WTC11 (cell line): ENCODE data around the gene CDK2AP2. TPM values are rescaled to one million over a fixed set of nuclear protein-coding genes. Genes with fewer than 3 reads are reported as not detected.

Source experiments
- ATAC-seq: fragments of 200-7000 bp; cut with Tn5 transposase; 2 replicates; pipeline ENCODE4 v1.10.0; 2021; ENCODE audit warnings: mild to moderate bottlenecking, moderate library complexity
- CTCF ChIA-PET: fragments of 300-600 bp; sonication (Branson Sonifier 250); formaldehyde crosslinking; loops from one replicate; lab custom pipeline; 2021; ENCODE audit warnings: antibody characterized with exemption; lab: Charles Lee
- POLR2A ChIA-PET: fragments of 350-600 bp; sonication (Branson Sonifier 250); formaldehyde crosslinking; loops from one replicate; lab custom pipeline; 2021; ENCODE audit warnings: antibody characterized with exemption; lab: Charles Lee
- DNase-seq: peaks from one replicate; pipeline ENCODE4 v3.0.0; 2021; ENCODE audit warnings: low spot score
- H3K27ac Mint-ChIP-seq: 2 replicates; pipeline ENCODE4 v1.8.0; 2021; ENCODE audit warnings: mixed read lengths
- H3K27me3 Mint-ChIP-seq: 2 replicates; pipeline ENCODE4 v1.8.0; 2021; ENCODE audit warnings: low read depth, mild to moderate bottlenecking, moderate library complexity, mixed read lengths
- H3K36me3 Mint-ChIP-seq: 2 replicates; pipeline ENCODE4 v1.8.0; 2021; ENCODE audit warnings: mixed read lengths
- H3K4me1 Mint-ChIP-seq: 2 replicates; pipeline ENCODE4 v1.8.0; 2022; ENCODE audit warnings: mixed read lengths
- H3K4me3 Mint-ChIP-seq: 2 replicates; pipeline ENCODE4 v1.8.0; 2021; ENCODE audit warnings: mild to moderate bottlenecking, moderate library complexity, mixed read lengths
- H3K9me3 Mint-ChIP-seq: 2 replicates; pipeline ENCODE4 v1.8.0; 2021; ENCODE audit warnings: mixed read lengths
- ATF6 ChIP-seq: sonication (generic); formaldehyde crosslinking; IDR thresholded peaks from 2 replicates; pipeline ENCODE4 v1.8.1; 2023; ENCODE audit warnings: mild to moderate bottlenecking, missing genetic modification reagents
- CREB1 ChIP-seq: sonication (generic); formaldehyde crosslinking; IDR thresholded peaks from 2 replicates; pipeline ENCODE4 v1.8.0; 2023; ENCODE audit warnings: mild to moderate bottlenecking, missing genetic modification reagents
- CREM ChIP-seq: sonication (generic); formaldehyde crosslinking; IDR thresholded peaks from 2 replicates; pipeline ENCODE4 v1.8.1; 2022; ENCODE audit warnings: mild to moderate bottlenecking, missing genetic modification reagents, moderate library complexity
- EMX1 ChIP-seq: fragments of 250-450 bp; sonication (Bioruptor Pico); IDR thresholded peaks from 2 replicates; pipeline ENCODE4 v1.8.0; 2021; ENCODE audit warnings: mild to moderate bottlenecking
- ESRRA ChIP-seq: sonication (generic); formaldehyde crosslinking; IDR thresholded peaks from 2 replicates; pipeline ENCODE4 v1.8.1; 2022; ENCODE audit warnings: mild to moderate bottlenecking, missing genetic modification reagents, borderline replicate concordance
- ETV6 ChIP-seq: sonication (generic); formaldehyde crosslinking; IDR thresholded peaks from 2 replicates; pipeline ENCODE4 v1.8.1; 2022; ENCODE audit warnings: mild to moderate bottlenecking, missing genetic modification reagents
- FOXK1 ChIP-seq: sonication (generic); formaldehyde crosslinking; IDR thresholded peaks from 2 replicates; pipeline ENCODE4 v1.8.0; 2022; ENCODE audit warnings: mild to moderate bottlenecking, moderate library complexity, missing genetic modification reagents
- FOXP1 ChIP-seq: sonication (generic); formaldehyde crosslinking; IDR thresholded peaks from 2 replicates; pipeline ENCODE4 v1.8.0; 2022; ENCODE audit warnings: missing genetic modification reagents, mild to moderate bottlenecking, moderate library complexity, borderline replicate concordance
- GABPB1 ChIP-seq: sonication (generic); formaldehyde crosslinking; IDR thresholded peaks from 2 replicates; pipeline ENCODE4 v1.8.1; 2023; ENCODE audit warnings: mild to moderate bottlenecking, missing genetic modification reagents
- JAZF1 ChIP-seq: fragments of 250-450 bp; sonication (Bioruptor Pico); IDR thresholded peaks from 2 replicates; pipeline ENCODE4 v1.9.0; 2021; ENCODE audit warnings: moderate library complexity, mild to moderate bottlenecking, inconsistent platforms
- KAT7 ChIP-seq: sonication (generic); formaldehyde crosslinking; IDR thresholded peaks from 2 replicates; pipeline ENCODE4 v1.8.1; 2023; ENCODE audit warnings: missing genetic modification reagents, mild to moderate bottlenecking, borderline replicate concordance
- MYBL2 ChIP-seq: sonication (generic); formaldehyde crosslinking; IDR thresholded peaks from 2 replicates; pipeline ENCODE4 v1.8.1; 2023; ENCODE audit warnings: mild to moderate bottlenecking, moderate library complexity, missing genetic modification reagents
- NFATC4 ChIP-seq: fragments of 250-450 bp; sonication (Bioruptor Pico); IDR thresholded peaks from 2 replicates; pipeline ENCODE4 v1.9.0; 2021; ENCODE audit warnings: mild to moderate bottlenecking
- OVOL2 ChIP-seq: fragments of 250-450 bp; sonication (Bioruptor Pico); IDR thresholded peaks from 2 replicates; pipeline ENCODE4 v1.9.0; 2021; ENCODE audit warnings: mild to moderate bottlenecking, borderline replicate concordance
- RORB ChIP-seq: fragments of 250-450 bp; sonication (Bioruptor Pico); IDR thresholded peaks from 2 replicates; pipeline ENCODE4 v1.9.0; 2021; ENCODE audit warnings: mild to moderate bottlenecking
- STAT6 ChIP-seq: sonication (generic); formaldehyde crosslinking; conservative IDR thresholded peaks from 2 replicates; pipeline ENCODE4 v1.8.1; 2023; ENCODE audit warnings: mild to moderate bottlenecking, low read depth, missing genetic modification reagents, moderate library complexity
- USF2 ChIP-seq: sonication (generic); formaldehyde crosslinking; IDR thresholded peaks from 2 replicates; pipeline ENCODE4 v1.8.1; 2023; ENCODE audit warnings: mild to moderate bottlenecking, missing genetic modification reagents, moderate library complexity
- ZNF121 ChIP-seq: sonication (generic); formaldehyde crosslinking; IDR thresholded peaks from 2 replicates; pipeline ENCODE4 v1.8.0; 2023; ENCODE audit warnings: missing genetic modification reagents
- ZNF263 ChIP-seq: sonication (generic); formaldehyde crosslinking; IDR thresholded peaks from 2 replicates; pipeline ENCODE4 v1.8.1; 2022; ENCODE audit warnings: low read depth, mild to moderate bottlenecking, moderate library complexity, missing genetic modification reagents
- ZNF396 ChIP-seq: fragments of 250-450 bp; sonication (Bioruptor Pico); IDR thresholded peaks from 2 replicates; pipeline ENCODE4 v1.8.0; 2021; ENCODE audit warnings: mild to moderate bottlenecking, moderate library complexity, borderline replicate concordance
- ZNF423 ChIP-seq: fragments of 250-450 bp; sonication (Bioruptor Pico); IDR thresholded peaks from 2 replicates; pipeline ENCODE4 v2.1.2; 2022; ENCODE audit warnings: mild to moderate bottlenecking, moderate library complexity
- total RNA-seq: library from RNA; stranded (reverse); gene quantifications from 3 replicates; pipeline ENCODE4 v1.2.3, GENCODE V29; 2021
- TF ChIP-seq, protein P1 (sequence below): sonication (generic); formaldehyde crosslinking; IDR thresholded peaks from 2 replicates; pipeline ENCODE4 v1.8.1; 2023; ENCODE audit warnings: mild to moderate bottlenecking, missing genetic modification reagents
- TF ChIP-seq, protein P2 (sequence below): sonication (generic); formaldehyde crosslinking; IDR thresholded peaks from 2 replicates; pipeline ENCODE4 v1.8.0; 2023; ENCODE audit warnings: mild to moderate bottlenecking, missing genetic modification reagents
- TF ChIP-seq, protein P3 (sequence below): sonication (generic); formaldehyde crosslinking; IDR thresholded peaks from 2 replicates; pipeline ENCODE4 v1.8.1; 2022; ENCODE audit warnings: mild to moderate bottlenecking, missing genetic modification reagents, moderate library complexity, borderline replicate concordance
- TF ChIP-seq, protein P4 (sequence below): sonication (generic); formaldehyde crosslinking; IDR thresholded peaks from 2 replicates; pipeline ENCODE4 v1.8.1; 2022; ENCODE audit warnings: mild to moderate bottlenecking, moderate library complexity, missing genetic modification reagents
- TF ChIP-seq, protein P5 (sequence below): sonication (generic); formaldehyde crosslinking; IDR thresholded peaks from 2 replicates; pipeline ENCODE4 v1.8.0; 2022; ENCODE audit warnings: mild to moderate bottlenecking, missing genetic modification reagents

CDK2AP2 gene
- total RNA-seq, 1 experiment from 2014 or later: 53.1 TPM

DNA sequence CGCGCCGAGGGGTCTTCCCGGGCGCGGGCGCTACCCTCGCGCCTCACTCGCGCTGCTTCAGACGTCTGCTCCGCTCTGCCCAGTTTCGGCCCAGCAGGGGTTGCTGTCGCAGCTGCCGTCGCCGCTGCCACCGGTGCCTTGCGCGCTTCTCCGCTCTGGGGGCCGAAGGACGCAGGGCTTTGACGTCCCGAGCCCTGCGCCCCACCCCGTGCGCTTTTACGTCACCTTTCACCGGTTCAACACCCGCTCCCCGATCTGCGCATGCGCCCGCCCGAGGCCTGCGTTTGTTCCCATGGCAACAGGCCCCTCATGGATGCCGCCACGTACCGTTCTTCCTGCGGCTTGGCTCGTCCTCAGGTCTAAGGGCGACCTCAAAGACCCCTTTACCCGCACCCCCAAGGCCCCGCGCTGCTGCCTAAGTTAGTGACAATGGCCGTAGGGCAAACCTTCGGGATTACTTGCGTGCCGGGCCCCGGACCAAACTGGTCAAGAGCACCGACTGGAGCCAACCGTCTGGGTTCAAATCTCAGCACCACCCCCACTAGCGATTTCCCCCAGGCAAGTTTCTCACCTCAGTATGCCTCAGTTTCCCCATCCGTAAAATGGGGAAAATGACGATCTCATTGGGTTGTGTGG lies 642 bp upstream of the CDK2AP2 start:
- ChIA-PET CTCF (no interaction called here), POLR2A (no interaction called here)
- peak; percentile 4 for ATAC-seq
- Mint-ChIP-seq H3K9me3 (no peaks in the 10 kb centered on the region), H3K36me3 (peaks cover 2% of the 10 kb centered on the region; the same call in 1 of the 2 replicates), H3K27me3 (peaks cover 20% of the 10 kb centered on the region), H3K27ac (peak overlapping the region; percentile 66), H3K4me1 (peaks cover 26% of the 10 kb centered on the region), H3K4me3 (peak overlapping the region; percentile 83)
- peak; percentile 99 for DNase-seq
- TF ChIP-seq OVOL2 (no peak), ZNF263 (CRISPR knock-in tag) (no peak), ZNF396 (CRISPR knock-in tag) (no peak), FOXK1 (CRISPR knock-in tag) (peak; percentile 76), STAT6 (CRISPR knock-in tag) (no peak), MYBL2 (0 out of 2 replicates have a peak, but pooled peaks have one; percentile 53), ETV6 (CRISPR knock-in tag) (no peak), FOXP1 (0 out of 2 replicates have a peak, but pooled peaks have one; percentile 30), USF2 (CRISPR knock-in tag) (peak; percentile 53; the same call in 1 of the 2 replicates), GABPB1 (CRISPR knock-in tag) (peak; percentile 65), ZNF121 (no peak), ESRRA (CRISPR knock-in tag) (0 out of 2 replicates have a peak, but pooled peaks have one; percentile 75), CREB1 (0 out of 2 replicates have a peak, but pooled peaks have one; percentile 59), ZNF423 (CRISPR knock-in tag) (no peak), NFATC4 (CRISPR knock-in tag) (no peak), RORB (CRISPR knock-in tag) (no peak), EMX1 (no peak), JAZF1 (CRISPR knock-in tag) (no peak), CREM (CRISPR knock-in tag) (peak; percentile 91), KAT7 (no peak), ATF6 (CRISPR knock-in tag) (no peak)
- TF ChIP-seq, protein P1, sequence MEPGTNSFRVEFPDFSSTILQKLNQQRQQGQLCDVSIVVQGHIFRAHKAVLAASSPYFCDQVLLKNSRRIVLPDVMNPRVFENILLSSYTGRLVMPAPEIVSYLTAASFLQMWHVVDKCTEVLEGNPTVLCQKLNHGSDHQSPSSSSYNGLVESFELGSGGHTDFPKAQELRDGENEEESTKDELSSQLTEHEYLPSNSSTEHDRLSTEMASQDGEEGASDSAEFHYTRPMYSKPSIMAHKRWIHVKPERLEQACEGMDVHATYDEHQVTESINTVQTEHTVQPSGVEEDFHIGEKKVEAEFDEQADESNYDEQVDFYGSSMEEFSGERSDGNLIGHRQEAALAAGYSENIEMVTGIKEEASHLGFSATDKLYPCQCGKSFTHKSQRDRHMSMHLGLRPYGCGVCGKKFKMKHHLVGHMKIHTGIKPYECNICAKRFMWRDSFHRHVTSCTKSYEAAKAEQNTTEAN (CRISPR knock-in tag): no peak
- TF ChIP-seq, protein P2, sequence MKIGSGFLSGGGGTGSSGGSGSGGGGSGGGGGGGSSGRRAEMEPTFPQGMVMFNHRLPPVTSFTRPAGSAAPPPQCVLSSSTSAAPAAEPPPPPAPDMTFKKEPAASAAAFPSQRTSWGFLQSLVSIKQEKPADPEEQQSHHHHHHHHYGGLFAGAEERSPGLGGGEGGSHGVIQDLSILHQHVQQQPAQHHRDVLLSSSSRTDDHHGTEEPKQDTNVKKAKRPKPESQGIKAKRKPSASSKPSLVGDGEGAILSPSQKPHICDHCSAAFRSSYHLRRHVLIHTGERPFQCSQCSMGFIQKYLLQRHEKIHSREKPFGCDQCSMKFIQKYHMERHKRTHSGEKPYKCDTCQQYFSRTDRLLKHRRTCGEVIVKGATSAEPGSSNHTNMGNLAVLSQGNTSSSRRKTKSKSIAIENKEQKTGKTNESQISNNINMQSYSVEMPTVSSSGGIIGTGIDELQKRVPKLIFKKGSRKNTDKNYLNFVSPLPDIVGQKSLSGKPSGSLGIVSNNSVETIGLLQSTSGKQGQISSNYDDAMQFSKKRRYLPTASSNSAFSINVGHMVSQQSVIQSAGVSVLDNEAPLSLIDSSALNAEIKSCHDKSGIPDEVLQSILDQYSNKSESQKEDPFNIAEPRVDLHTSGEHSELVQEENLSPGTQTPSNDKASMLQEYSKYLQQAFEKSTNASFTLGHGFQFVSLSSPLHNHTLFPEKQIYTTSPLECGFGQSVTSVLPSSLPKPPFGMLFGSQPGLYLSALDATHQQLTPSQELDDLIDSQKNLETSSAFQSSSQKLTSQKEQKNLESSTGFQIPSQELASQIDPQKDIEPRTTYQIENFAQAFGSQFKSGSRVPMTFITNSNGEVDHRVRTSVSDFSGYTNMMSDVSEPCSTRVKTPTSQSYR: no peak
- TF ChIP-seq, protein P3, sequence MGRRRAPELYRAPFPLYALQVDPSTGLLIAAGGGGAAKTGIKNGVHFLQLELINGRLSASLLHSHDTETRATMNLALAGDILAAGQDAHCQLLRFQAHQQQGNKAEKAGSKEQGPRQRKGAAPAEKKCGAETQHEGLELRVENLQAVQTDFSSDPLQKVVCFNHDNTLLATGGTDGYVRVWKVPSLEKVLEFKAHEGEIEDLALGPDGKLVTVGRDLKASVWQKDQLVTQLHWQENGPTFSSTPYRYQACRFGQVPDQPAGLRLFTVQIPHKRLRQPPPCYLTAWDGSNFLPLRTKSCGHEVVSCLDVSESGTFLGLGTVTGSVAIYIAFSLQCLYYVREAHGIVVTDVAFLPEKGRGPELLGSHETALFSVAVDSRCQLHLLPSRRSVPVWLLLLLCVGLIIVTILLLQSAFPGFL (CRISPR knock-in tag): no peak
- TF ChIP-seq, protein P4, sequence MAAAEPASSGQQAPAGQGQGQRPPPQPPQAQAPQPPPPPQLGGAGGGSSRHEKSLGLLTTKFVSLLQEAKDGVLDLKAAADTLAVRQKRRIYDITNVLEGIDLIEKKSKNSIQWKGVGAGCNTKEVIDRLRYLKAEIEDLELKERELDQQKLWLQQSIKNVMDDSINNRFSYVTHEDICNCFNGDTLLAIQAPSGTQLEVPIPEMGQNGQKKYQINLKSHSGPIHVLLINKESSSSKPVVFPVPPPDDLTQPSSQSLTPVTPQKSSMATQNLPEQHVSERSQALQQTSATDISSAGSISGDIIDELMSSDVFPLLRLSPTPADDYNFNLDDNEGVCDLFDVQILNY (CRISPR knock-in tag): no peak
- TF ChIP-seq, protein P5, sequence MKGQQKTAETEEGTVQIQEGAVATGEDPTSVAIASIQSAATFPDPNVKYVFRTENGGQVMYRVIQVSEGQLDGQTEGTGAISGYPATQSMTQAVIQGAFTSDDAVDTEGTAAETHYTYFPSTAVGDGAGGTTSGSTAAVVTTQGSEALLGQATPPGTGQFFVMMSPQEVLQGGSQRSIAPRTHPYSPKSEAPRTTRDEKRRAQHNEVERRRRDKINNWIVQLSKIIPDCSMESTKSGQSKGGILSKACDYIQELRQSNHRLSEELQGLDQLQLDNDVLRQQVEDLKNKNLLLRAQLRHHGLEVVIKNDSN (CRISPR knock-in tag): peak; percentile 58; the same call in 1 of the 2 replicates
